ENCODE results near the gene CACNG8.
"Not testable (repeated sequence)": the region's sequence is repeated elsewhere in the genome, so short reads cannot be mapped to it uniquely, and the experiment has no call there.

The CACNG8 gene

DNA sequence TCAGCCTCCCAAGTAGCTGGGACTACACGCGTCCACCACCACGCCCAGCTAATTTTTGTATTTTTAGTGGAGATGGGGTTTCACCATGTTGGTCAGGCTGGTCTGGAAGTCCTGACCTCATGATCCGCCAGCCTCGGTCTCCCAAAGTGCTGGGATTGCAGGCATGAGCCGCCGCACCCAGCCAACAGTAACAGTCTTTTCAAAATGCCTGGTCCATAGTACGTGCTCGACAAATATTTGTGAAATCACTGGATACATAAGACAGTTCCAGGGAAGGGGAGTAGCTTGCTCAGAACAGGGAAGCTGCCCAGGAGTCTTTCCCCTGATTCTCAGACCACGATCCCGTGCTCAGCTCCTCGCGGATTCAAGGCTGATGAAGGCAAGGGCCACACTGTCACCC lies 59.2 kb downstream of the CACNG8 start:
- Mint-ChIP-seq H3K36me3 (no peaks in the 10 kb centered on the region), H3K4me3 (no peak overlapping the region), H3K27me3 (peaks cover 32 to 35% of the 10 kb centered on the region in 2 donors), H3K4me1 (peaks cover 0 to 2% of the 10 kb centered on the region in 2 donors), H3K9me3 (no peaks in the 10 kb centered on the region), H3K27ac (no peak overlapping the region)
- no peak for ATAC-seq (replicated peaks)
- no peak for DNase-seq

GRCh38 chr19:54023191-54023590 lies 60.5 kb downstream of the CACNG8 start:
- H3K27ac Mint-ChIP-seq: no peak overlapping the region
- no peak overlapping the region for H3K4me3 Mint-ChIP-seq
- no peaks in the 10 kb centered on the region for H3K9me3 Mint-ChIP-seq
- no peaks in the 10 kb centered on the region for H3K36me3 Mint-ChIP-seq
- H3K4me1 Mint-ChIP-seq: peaks cover 0 to 2% of the 10 kb centered on the region in 2 donors
- DNase-seq (no peak), ATAC-seq (replicated peaks) (no peak)
- peaks cover 24 to 30% of the 10 kb centered on the region in 2 donors for H3K27me3 Mint-ChIP-seq

- Mint-ChIP-seq H3K27me3 (peaks cover 29 to 30% of the 10 kb centered on the region in 2 donors), H3K27ac (no peak overlapping the region), H3K4me3 (no peak overlapping the region), H3K36me3 (no peaks in the 10 kb centered on the region), H3K9me3 (no peaks in the 10 kb centered on the region), H3K4me1 (peaks cover 0 to 2% of the 10 kb centered on the region in 2 donors)
- no peak for DNase-seq
- ATAC-seq (replicated peaks): no peak
These were observed 61.9 kb downstream of the CACNG8 start for GRCh38 chr19:54024660-54025059.

DNA sequence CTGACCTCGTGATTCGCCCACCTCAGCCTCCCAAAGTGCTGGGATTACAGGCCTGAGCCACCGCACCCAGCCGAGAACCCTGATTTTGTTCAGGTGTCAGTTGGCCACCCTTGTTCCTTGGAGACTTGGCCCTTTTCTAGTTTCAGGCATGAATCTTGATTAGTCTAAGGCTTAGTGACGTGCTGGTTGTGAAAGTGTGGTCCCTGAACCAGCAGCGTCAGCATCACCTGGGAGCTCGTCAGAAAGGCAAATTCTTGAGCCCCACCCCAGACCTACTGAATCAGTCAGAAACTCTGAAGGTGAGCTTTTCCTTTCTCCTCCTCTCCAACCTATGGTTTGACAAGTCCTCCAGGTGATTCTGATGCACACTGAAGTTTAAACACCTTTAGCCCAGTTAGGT lies 63.9 kb downstream of the CACNG8 start:
- no peak for DNase-seq
- Mint-ChIP-seq H3K4me3 (no peak overlapping the region), H3K27me3 (peaks cover 35 to 40% of the 10 kb centered on the region in 2 donors), H3K9me3 (no peaks in the 10 kb centered on the region), H3K36me3 (no peaks in the 10 kb centered on the region), H3K27ac (no peak overlapping the region), H3K4me1 (peaks cover 3 to 12% of the 10 kb centered on the region in 2 donors)
- ATAC-seq (replicated peaks): no peak

DNA sequence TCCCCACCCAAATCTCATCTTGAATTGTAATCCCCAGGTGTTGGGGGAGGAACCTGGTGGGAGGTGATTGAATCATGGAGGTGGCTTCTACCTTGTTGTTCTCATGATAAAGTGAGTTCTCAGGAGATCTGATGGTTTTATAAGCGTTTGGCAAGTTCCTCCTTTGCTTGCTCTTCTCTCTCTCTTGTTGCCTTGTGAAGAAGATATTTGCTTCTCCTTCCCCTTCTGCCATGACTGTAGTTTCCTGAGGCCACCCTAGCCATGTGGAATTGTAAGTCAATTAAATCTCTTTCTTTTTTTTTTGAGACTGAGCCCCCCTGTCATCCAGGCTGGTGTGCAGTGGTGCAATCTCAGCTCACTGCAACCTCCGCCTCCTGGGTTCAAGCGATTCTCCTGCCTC lies 66.6 kb downstream of the CACNG8 start:
- no peaks in the 10 kb centered on the region for H3K36me3 Mint-ChIP-seq
- H3K27me3 Mint-ChIP-seq: peaks cover 19 to 28% of the 10 kb centered on the region in 2 donors
- H3K4me3 Mint-ChIP-seq: no peak overlapping the region
- H3K4me1 Mint-ChIP-seq: peaks cover 2 to 12% of the 10 kb centered on the region in 2 donors
- ATAC-seq (replicated peaks) (no peak), DNase-seq (no peak)
- H3K27ac Mint-ChIP-seq: no peak overlapping the region
- H3K9me3 Mint-ChIP-seq: no peaks in the 10 kb centered on the region

DNA sequence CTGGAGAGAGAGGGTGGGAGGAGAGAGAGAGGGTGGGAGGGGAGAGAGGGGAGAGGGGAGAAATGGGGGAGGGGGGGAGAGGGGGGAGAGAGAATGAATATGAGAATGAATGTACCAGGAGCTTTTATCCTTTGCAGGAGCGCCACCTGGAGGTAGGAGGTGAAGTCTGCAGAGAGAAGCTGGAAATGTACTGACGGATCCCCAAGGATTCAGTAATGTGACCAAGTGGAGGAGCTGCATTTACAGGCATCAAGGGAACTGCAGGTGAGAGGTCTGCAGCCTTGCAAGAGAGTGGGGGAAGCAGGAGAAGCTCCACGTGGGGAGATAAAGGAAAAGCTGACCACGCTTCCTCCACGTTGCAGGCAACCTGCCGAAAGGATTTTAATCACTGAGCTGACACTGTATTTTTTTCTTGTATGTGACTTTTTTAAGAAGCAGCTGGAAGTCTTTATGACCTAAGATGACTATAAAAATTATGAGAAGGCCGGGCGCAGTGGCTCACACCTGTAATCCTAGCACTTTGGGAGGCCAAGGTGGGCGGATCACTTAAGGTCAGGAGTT lies 67.3 kb downstream of the CACNG8 start:
- Mint-ChIP-seq H3K27ac (no peak overlapping the region), H3K27me3 (peaks cover 23 to 33% of the 10 kb centered on the region in 2 donors), H3K9me3 (no peaks in the 10 kb centered on the region), H3K4me3 (no peak overlapping the region), H3K36me3 (no peaks in the 10 kb centered on the region), H3K4me1 (peaks cover 2 to 12% of the 10 kb centered on the region in 2 donors)
- DNase-seq: no peak
- ATAC-seq (replicated peaks): peak in 1 of 2 donors; percentile 36

DNA sequence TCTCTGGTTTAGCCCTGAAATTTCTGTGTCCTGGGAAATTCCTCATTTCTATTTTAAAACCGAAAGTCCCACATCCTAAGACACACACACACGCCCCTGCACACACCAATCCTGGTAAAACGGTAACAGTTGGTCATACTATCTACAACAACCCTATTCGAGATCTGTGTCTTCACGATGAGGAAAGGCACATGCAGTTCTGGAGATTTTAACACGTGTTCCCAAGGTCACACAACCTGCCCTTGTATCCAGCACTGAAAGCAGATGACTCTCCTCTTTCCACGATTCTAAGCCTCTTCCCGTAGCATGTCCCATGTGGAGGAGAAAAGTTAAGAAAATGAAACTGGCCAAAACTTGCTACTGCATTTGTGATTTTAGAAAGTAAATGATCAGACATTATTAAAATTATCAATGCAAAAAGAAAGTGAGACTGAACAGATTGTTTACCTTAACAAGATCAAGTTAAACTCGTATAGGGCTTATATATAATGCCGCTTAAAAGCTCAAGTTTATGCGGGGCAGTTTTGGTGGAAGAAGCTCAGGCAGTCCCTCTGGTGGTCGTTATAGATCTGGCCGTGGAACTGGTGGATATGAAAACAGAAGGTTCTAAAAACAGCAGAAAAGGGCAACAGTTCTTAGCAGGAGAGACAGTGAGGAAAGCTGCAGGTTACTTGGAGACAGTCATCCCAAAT lies 68.3 kb downstream of the CACNG8 start:
- peaks cover 2 to 12% of the 10 kb centered on the region in 2 donors for H3K4me1 Mint-ChIP-seq
- ATAC-seq (replicated peaks): no peak
- no peak overlapping the region for H3K27ac Mint-ChIP-seq
- peaks cover 23 to 34% of the 10 kb centered on the region in 2 donors for H3K27me3 Mint-ChIP-seq
- DNase-seq: no peak
- no peaks in the 10 kb centered on the region for H3K36me3 Mint-ChIP-seq
- no peaks in the 10 kb centered on the region for H3K9me3 Mint-ChIP-seq
- H3K4me3 Mint-ChIP-seq: no peak overlapping the region

DNA sequence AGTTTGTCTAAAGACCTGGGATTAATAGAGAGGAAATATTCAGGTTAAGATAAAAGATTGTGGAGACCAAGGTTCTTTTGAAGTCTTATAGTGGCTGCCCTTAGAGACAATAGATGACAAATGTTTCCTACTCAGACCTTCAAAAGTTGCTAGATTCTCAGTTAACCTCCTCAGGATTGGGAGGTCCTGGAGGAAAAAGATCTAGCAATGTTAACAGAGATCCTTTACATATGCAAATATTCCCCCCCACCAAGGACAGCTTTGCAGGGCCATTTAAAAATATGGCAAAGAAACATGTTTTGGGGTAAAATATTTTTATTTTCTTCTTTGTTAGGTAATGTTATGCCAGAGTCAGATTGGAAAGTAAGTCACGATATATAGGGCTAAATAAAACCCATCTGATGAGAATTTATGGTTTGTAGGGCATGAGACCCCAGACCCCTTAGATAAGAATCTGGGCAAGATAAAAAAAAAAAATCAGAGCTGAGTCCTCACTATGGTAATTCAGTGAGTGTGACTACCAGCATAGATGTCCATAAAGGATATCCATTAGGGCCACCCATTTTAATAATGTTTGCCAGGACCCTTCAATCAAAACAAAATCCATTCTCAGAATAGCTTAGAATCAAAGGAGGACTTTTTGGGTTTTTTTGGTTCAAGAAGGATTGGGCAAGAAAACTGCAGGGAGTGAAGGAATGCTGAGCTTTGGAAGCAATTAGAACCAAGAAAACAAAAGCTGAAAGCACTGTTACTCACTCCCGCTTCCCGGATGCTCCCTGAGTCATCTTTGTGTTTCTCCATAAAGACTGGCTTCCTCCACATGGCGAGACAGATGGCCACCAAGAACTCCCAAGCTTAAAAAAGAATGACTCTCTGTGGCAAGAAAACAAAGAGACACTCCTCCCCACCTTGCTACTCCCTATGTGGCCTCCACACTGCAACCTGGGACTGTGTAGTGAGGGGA lies 72.8 kb downstream of the CACNG8 start:
- Mint-ChIP-seq H3K9me3 (peaks cover 5 to 6% of the 10 kb centered on the region in 2 donors), H3K4me3 (no peak overlapping the region), H3K4me1 (peaks cover 0 to 7% of the 10 kb centered on the region in 2 donors), H3K36me3 (peaks cover 0 to 4% of the 10 kb centered on the region in 2 donors), H3K27ac (no peak overlapping the region), H3K27me3 (peaks cover 17 to 23% of the 10 kb centered on the region in 2 donors)
- DNase-seq (no peak), ATAC-seq (replicated peaks) (no peak)

- ATAC-seq (replicated peaks): peak in 1 of 2 donors; percentile 39
- peaks cover 9 to 16% of the 10 kb centered on the region in 2 donors for H3K27me3 Mint-ChIP-seq
- not testable (repeated sequence) for H3K36me3 Mint-ChIP-seq, H3K4me1 Mint-ChIP-seq, H3K27ac Mint-ChIP-seq, H3K4me3 Mint-ChIP-seq, DNase-seq, H3K9me3 Mint-ChIP-seq
These were observed 73.8 kb downstream of the CACNG8 start for GRCh38 chr19:54036542-54036941.

All from stimulated activated naive B cell treated with anti-CD40 and anti-IgM and Interleukin-4, amounts not matched to agents 10 μg/mL and 1 μg/mL and 100 μg/mL, for 72 hours (primary cell).